Measurements from ENCODE around the gene TNF.
"Not testable (repeated sequence)": the region's sequence is repeated elsewhere in the genome, so short reads cannot be mapped to it uniquely, and the experiment has no call there.

The TNF gene

DNA sequence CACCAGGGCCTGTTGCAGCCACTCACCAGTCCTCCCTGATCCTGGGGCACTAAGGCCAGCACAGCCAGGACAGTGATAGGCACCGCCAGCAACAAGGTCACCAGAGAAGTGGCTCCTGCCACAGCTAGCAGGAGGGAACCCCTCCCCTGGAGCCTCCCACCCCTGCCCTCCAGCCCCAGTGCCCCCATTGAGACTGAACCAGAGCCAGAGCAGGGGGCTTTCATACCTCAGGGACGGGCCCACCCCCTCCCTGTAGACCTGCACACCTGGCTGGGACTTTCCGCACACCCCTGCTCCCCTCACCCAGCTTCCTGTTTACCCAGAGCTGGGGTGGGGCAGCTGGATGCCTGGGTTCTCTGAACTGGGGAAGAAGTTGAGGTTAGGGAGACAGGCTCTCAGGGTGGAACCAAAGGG is 6.9 kb downstream of the TNF start, which contains the start of gene LTB:
LTB (minus strand) TSS at position 195 of the 414 bp plus-strand sequence; CDS start at position 188, 7 bp downstream.
- DNase-seq (ENCODE audit: insufficient read length) (no peak), FAIRE-seq (no peak)
- TF ChIP-seq POLR2A (IDR thresholded peaks at IDR 0.05; ENCODE audit: low read depth, low read length), result peak; percentile 31
- TF ChIP-seq POLR2AphosphoS5 (IDR thresholded peaks at IDR 0.05; ENCODE audit: low read depth, low read length), result no peak
- no peak for TF ChIP-seq TAF1 (IDR thresholded peaks at IDR 0.05; ENCODE audit: borderline replicate concordance, low read depth, low read length)

DNA sequence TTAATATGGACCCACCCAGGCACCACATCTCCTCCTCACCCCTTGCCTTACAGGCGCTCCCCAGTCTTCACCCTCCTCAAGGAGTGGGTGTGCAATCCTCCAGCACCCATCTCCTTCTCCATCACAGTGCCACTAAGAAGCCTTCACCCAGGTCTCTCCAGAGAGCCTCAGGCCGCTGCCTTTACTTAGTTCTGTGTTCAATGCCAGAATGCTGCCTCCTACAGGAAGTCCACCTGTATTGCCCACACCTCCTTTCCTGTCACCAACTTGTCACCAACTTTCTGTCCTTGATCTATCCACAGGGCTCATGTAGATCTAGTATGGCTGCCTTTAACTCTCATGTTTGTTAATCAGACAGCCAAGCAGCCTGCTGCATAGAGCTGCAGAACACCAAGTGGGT is 10.1 kb downstream of the TNF start:
- FAIRE-seq (peak; percentile 46), DNase-seq (ENCODE audit: insufficient read length) (no peak)
- no peak for TF ChIP-seq POLR2AphosphoS5 (IDR thresholded peaks at IDR 0.05; ENCODE audit: low read depth, low read length)

GRCh38 chr6:31586008-31586407 is 10.6 kb downstream of the TNF start, which contains the start of gene LST1:
LST1 (plus strand) TSS chr6:31586277; CDS start chr6:31587300, 1,023 bp downstream.
- TF ChIP-seq POLR2AphosphoS5 (IDR thresholded peaks at IDR 0.05; ENCODE audit: low read depth, low read length) (no peak), POLR2A (IDR thresholded peaks at IDR 0.05; ENCODE audit: low read depth, low read length) (no peak), TAF1 (IDR thresholded peaks at IDR 0.05; ENCODE audit: borderline replicate concordance, low read depth, low read length) (no peak)
- peak; percentile 64 for FAIRE-seq
- no peak for DNase-seq (ENCODE audit: insufficient read length)

GRCh38 chr6:31586599-31587281 is 11.4 kb downstream of the TNF start:
- no peak for DNase-seq (ENCODE audit: insufficient read length)
- peak; percentile 81 for FAIRE-seq
- TF ChIP-seq TAF1 (IDR thresholded peaks at IDR 0.05; ENCODE audit: borderline replicate concordance, low read depth, low read length) (no peak), POLR2A (IDR thresholded peaks at IDR 0.05; ENCODE audit: low read depth, low read length) (peak; percentile 53; the same call in 1 of the 2 replicates), POLR2AphosphoS5 (IDR thresholded peaks at IDR 0.05; ENCODE audit: low read depth, low read length) (peak; percentile 27; the same call in 1 of the 2 replicates)

DNA sequence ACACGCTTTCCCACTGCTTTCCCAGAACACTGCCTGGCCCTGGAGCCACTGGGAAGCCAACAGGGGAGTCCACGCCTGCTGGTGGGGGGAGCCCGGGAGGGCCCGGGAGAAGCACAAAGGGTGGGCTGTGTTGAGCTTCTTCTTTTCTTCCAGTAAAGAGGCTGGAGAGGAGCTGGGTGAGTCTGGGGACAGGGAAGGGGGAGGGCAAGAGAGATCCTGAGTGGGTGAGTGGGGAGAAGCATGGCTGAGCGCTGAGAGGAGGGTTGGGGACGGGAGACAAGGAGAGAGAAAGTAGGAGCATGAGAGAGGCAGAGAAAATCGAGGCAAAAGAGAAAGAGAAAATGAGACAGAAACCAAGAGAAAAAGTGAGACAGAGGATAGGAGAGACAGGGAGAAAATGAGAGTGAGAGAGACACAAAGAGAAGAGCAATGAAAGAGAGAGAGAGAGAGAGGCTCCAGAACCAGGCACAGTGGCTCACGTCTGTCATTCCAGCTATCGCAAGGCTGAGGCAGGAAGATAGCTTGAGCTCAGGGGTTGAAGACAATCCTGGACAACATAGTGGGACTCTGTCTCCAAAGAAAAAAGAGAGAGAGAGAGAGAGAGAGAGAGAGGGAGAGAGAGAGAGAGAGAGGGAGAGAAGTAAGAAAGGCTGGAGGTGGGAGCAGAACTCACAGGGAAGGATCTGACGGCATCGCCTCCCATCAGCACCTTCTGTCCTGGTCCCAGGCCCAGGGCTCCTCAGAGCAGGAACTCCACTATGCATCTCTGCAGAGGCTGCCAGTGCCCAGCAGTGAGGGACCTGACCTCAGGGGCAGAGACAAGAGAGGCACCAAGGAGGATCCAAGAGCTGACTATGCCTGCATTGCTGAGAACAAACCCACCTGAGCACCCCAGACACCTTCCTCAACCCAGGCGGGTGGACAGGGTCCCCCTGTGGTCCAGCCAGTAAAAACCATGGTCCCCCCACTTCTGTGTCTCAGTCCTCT is 12.7 kb downstream of the TNF start:
- no peak for DNase-seq (ENCODE audit: insufficient read length)
- FAIRE-seq, result no peak
- TF ChIP-seq POLR2A (IDR thresholded peaks at IDR 0.05; ENCODE audit: low read depth, low read length) (no peak; the same call in 1 of the 2 replicates), POLR2AphosphoS5 (IDR thresholded peaks at IDR 0.05; ENCODE audit: low read depth, low read length) (no peak), TAF1 (IDR thresholded peaks at IDR 0.05; ENCODE audit: borderline replicate concordance, low read depth, low read length) (no peak)

DNA sequence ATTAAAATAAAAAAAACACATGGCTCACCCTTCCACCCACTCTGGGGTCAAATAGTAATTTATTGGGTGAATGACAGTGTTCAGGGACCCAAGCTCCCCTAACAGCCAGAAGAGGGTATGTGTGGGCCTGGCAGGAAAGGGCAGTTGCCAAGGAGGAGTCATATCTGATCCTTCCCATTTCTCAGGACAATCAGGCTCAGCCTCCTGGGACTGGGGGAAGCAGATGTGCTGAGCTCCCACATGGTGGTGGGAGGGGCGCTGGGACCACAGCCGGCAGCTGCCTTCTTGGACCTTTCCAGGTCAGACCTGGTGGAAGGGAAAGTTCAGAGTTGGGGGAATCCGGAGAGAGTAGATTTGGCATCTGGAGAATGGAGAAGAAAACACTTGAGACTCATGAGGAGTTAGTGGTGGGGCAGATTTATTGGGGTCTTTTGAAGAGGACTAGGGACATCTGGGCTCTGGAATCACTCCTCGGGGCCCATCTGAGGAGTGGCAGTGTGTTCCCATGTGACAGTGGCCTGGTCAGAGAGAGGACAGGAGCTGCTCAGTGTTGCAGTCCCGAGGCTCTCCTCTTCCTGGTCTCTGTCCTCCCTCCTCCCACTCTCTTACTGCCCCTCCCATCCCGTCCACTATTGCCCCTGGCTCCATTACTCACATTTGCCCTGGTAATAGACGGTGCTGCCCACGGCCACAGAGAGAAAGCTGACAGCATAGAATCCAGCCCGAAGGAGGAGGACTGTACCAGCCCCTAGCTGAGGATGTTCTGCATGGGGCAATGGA is 13.7 kb downstream of the TNF start:
- TF ChIP-seq TAF1 (IDR thresholded peaks at IDR 0.05; ENCODE audit: borderline replicate concordance, low read depth, low read length) (no peak), POLR2A (IDR thresholded peaks at IDR 0.05; ENCODE audit: low read depth, low read length) (no peak), POLR2AphosphoS5 (IDR thresholded peaks at IDR 0.05; ENCODE audit: low read depth, low read length) (no peak)
- no peak for DNase-seq (ENCODE audit: insufficient read length)
- no peak for FAIRE-seq

- FAIRE-seq; DNase-seq (ENCODE audit: insufficient read length): not testable (repeated sequence)
Observed at GRCh38 chr6:31590691-31591090, 15.3 kb downstream of the TNF start.

GRCh38 chr6:31592396-31592771 is 17.0 kb downstream of the TNF start:
- TF ChIP-seq TAF1 (IDR thresholded peaks at IDR 0.05; ENCODE audit: borderline replicate concordance, low read depth, low read length), result no peak
- no peak for TF ChIP-seq POLR2A (IDR thresholded peaks at IDR 0.05; ENCODE audit: low read depth, low read length)
- TF ChIP-seq POLR2AphosphoS5 (IDR thresholded peaks at IDR 0.05; ENCODE audit: low read depth, low read length), result no peak
- FAIRE-seq, result peak; percentile 79
- DNase-seq (ENCODE audit: insufficient read length), result no peak

GRCh38 chr6:31597006-31597405 is 21.6 kb downstream of the TNF start:
- FAIRE-seq (peak; percentile 46), DNase-seq (ENCODE audit: insufficient read length) (no peak)
- TF ChIP-seq POLR2AphosphoS5 (IDR thresholded peaks at IDR 0.05; ENCODE audit: low read depth, low read length) (no peak), POLR2A (IDR thresholded peaks at IDR 0.05; ENCODE audit: low read depth, low read length) (no peak), TAF1 (IDR thresholded peaks at IDR 0.05; ENCODE audit: borderline replicate concordance, low read depth, low read length) (no peak)

- FAIRE-seq (no peak), DNase-seq (ENCODE audit: insufficient read length) (no peak)
- TF ChIP-seq POLR2AphosphoS5 (IDR thresholded peaks at IDR 0.05; ENCODE audit: low read depth, low read length) (no peak), POLR2A (IDR thresholded peaks at IDR 0.05; ENCODE audit: low read depth, low read length) (no peak), TAF1 (IDR thresholded peaks at IDR 0.05; ENCODE audit: borderline replicate concordance, low read depth, low read length) (no peak)
Observed at GRCh38 chr6:31607317-31607716, 32.0 kb downstream of the TNF start.

Data from GM12892 (cell line).